ENCODE results near the gene SPO11.
"Not testable (repeated sequence)": the region's sequence is repeated elsewhere in the genome, so short reads cannot be mapped to it uniquely, and the experiment has no call there.

SPO11 gene

DNA sequence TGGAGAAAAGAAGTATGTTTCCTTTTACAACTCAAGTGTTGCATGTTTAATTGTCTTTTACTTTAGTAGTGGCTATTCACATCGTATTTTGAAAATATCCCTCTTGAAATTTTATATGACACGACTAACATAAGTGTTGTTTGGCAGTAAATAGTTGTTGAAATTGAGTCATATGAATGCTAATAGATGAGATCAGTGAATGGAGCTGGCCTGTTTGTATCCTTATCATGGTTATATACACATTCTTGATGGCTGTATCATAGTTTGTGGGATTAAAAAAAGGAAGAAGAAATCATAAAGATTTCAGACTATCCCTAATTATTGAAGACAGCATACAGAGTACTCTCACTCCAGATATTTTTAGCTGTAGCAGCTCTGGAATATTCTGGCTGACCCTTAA, 13.2 kb downstream of the SPO11 start:
- TF ChIP-seq ZNF274 (IDR thresholded peaks at IDR 0.05; ENCODE audit: low read depth, low read length), result no peak
- no peak overlapping the region for H3K4me3 ChIP-seq (ENCODE audit: low read length)

DNA sequence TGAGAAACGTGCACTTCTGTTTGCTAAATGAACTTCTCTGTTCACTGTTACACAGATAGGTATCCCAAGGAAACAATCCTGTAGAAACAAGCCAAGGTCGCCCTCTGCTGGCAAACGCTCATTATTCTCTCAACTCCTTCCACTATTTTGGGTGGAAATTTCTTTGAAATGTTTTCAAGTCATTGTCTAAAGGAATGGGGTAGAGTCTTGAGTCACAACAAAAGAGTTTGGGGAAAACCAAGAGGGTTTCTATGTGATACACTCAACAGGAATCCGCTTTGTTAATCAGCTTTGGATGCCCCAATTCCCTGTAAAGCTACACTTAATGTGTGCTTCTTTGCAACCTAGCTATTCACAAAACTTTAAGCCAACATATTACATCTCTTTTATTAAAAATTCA, 16.9 kb downstream of the SPO11 start:
- TF ChIP-seq ZNF274 (IDR thresholded peaks at IDR 0.05; ENCODE audit: low read depth, low read length), result no peak
- H3K4me3 ChIP-seq (ENCODE audit: low read length), result no peak overlapping the region

DNA sequence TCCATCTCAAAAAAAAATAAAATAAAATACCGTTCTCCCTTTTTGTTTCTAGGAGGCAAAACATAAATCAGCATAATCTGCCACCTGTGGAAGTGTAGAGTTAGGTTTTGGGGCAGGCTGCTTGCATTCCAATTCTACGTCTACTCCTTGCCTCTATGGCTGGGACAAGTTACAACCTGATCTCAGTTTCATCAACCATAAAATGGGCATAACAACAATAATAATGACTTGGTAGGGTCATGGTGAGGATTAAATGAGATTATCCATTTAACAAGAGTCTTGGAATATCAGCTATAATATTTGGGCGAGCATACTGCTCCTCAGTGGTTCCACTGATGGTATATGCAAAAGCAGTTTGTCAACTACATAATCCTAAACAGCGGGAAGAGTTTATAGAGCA, 17.8 kb downstream of the SPO11 start:
- H3K4me3 ChIP-seq (ENCODE audit: low read length), result no peak overlapping the region
- TF ChIP-seq ZNF274 (IDR thresholded peaks at IDR 0.05; ENCODE audit: low read depth, low read length), result no peak

DNA sequence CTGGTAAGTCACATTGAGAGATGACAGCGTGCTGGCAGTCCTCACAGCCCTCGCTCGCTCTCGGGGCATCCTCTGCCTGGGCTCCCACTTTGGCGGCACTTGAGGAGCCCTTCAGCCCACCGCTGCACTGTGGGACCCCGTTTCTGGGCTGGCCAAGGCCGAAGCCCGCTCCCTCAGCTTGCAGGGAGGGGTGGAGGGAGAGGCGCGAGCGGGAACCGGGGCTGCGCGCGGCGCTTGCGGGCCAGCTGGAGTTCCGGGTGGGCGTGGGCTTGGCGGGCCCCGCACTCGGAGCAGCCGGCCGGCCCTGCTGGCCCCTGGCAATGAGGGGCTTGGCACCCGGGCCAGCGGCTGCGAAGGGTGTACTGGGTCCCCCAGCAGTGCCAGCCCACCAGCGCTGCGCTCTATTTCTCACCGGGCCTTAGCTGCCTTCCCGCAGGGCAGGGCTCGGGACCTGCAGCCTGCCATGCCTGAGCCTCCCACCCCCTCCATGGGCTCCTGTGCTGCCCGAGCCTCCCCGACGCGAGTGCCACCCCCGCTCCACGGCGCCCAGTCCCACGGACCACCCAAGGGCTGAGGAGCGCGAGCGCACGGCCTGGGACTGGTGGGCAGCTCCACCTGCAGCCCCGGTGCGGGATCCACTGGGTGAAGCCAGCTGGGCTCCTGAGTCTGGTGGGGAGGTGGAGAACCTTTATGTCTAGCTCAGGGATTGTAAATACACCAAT, 18.8 kb downstream of the SPO11 start:
- not testable (repeated sequence) for H3K4me3 ChIP-seq (ENCODE audit: low read length)

DNA sequence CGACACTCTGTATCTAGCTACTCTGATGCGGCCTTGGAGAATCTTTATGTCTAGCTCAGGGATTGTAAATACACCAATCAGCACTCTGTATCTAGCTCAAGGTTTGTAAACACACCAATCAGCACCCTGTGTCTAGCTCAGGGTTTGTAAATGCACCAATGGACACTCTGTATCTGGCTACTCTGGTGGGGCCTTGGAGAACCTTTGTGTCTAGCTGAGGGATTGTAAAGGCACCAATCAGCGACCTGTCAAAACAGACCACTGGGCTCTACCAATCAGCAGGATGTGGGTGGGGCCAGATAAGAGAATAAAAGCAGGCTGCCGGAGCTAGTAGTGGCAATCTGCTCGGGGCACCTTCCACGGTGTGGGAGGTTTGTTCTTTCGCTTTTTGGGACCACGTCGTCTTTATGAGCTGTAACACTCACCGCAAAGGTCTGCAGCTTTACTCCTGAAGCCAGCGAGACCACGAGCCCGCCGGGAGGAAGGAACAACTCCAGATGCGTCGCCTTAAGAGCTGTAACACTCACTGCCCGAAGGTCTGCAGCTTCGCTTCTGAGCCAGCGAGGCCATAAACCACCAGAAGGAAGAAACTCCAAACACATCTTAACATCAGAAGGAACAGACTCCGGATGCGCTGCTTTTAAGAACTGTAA, 19.4 kb downstream of the SPO11 start:
- not testable (repeated sequence) for H3K4me3 ChIP-seq (ENCODE audit: low read length)

DNA sequence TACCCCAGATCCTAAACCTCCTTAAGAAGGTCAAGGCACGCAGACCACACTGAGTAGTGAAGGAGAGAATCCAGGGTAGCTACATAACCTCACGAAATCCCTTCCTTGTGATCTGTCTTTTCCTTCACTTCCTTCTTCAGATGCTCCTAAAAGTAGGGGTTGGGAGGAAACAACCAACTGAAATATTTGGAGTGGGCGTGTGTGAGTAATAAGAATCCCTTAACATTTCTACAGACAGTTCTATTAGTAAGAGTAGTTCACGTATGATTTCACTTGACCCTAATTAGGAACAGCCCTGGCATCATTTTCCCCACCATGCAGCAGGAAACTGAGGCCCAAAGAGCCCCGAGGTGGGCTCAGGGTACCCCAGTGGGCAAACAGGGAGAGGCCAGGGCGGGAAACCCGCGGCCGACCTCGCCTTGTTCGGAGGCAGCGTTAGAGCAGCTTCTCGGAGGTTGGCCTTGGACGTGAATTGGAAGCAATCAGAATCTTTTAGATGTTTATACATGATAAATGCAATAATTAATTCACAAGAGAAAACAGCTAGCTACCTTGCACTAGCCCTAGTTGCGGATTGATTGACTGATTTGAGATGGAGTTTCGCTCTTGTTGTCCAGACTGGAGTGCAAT, 20.6 kb downstream of the SPO11 start:
- no peak for TF ChIP-seq ZNF274 (IDR thresholded peaks at IDR 0.05; ENCODE audit: low read depth, low read length)
- no peak overlapping the region for H3K4me3 ChIP-seq (ENCODE audit: low read length)

DNA sequence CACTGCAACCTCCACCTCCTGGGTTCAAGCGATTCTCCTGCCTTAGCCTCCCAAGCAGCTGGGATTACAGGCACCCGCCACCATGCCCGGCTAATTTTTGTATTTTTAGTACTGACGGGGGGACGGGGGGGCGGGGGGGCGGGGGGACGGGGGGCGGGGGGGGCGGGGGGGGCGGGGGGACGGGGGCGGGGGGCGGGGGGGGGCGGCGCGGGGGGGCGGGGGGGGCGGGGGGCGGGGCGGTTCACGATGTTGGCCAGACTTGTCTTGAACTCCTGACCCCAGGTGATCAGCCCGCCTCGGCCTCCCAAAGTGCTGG, 21.1 kb downstream of the SPO11 start:
- H3K4me3 ChIP-seq (ENCODE audit: low read length), result peak overlapping the region; percentile 89; the same call in 1 of the 2 replicates

DNA sequence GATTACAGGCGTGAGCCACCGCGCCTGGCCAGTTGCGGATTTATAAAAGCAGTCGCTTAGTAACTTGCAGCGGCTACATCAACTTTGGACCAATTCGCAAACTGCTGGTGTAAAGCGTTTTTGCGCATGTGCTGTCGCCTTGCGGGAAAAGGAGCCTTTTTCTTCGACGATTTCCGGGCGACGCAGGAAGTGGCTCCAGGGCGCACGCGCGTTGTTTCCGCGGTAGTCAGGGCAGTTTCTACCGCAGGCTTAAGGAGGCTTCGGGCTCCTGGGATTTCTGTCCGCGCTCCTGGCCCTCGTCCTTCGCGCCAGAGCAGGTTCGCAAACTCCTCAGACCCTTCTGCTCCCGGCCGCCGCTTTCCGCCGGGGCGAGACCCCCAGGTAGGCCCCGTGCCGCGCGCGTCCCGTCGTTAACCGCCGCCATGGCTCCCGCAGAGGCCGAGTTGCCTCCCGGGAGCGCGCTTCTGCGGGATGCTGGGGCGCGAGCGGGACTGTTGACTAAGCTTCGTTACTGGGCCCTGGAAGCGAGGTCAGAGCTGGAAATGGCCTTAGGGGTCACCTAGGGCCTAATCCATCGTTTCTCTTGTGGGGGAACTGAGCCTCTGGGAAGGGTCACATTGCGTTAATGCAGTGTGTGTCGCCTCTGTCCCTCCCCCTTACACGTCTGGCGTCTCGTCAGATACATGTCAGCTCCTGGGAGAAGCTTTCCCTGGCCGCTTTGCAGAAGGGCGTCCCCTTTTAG, 21.6 kb downstream of the SPO11 start, which contains the start of gene RAE1:
Gene RAE1 (plus strand): TSS at position 214 of the 742 bp plus-strand sequence. CDS start 2,784 bp downstream, outside the sequence.
- no peak for TF ChIP-seq ZNF274 (IDR thresholded peaks at IDR 0.05; ENCODE audit: low read depth, low read length)
- peak within 1 kb of the TSS; percentile 89 for H3K4me3 ChIP-seq (ENCODE audit: low read length)

DNA sequence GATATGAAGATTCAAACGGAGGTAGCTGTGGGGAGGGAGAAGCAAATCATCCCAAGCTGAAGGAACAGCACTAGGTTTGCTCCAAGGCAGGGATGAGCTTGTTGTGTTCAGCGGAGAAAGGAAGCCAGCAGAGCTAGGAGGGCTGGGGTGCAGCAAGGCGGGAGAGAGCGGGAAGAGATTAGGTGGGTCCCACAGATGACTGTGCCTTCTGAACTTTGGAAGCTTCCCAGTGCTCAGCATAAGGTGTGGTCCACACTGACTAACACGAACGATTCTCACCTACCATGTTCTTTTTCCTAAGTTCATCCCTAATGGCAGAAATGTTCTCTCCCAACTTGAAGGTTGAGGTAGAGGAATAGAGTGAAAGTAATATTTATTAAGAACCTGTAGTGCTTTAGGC, 22.7 kb downstream of the SPO11 start:
- H3K4me3 ChIP-seq (ENCODE audit: low read length), result peak overlapping the region; percentile 89; the same call in 1 of the 2 replicates
- no peak for TF ChIP-seq ZNF274 (IDR thresholded peaks at IDR 0.05; ENCODE audit: low read depth, low read length)

DNA sequence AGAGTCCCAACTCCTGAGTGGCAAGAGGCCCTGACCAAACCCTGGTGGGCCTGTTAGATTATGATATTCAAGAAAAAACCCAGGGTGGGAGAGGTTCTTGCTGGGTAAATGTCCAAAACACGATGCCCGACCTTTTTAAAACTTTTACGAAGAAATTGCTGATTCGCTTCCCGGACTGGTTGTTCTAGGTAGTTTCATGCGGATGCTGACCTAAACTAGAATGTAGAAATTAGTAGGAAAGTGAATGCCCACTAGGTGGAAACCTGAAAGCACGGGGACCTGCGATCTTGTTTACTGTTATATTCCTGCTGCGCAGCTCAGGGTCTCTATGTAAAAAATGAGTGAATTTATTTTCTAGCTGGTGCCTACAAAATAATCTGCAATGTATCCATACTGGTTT, 23.7 kb downstream of the SPO11 start:
- no peak for TF ChIP-seq ZNF274 (IDR thresholded peaks at IDR 0.05; ENCODE audit: low read depth, low read length)
- H3K4me3 ChIP-seq (ENCODE audit: low read length), result no peak overlapping the region

DNA sequence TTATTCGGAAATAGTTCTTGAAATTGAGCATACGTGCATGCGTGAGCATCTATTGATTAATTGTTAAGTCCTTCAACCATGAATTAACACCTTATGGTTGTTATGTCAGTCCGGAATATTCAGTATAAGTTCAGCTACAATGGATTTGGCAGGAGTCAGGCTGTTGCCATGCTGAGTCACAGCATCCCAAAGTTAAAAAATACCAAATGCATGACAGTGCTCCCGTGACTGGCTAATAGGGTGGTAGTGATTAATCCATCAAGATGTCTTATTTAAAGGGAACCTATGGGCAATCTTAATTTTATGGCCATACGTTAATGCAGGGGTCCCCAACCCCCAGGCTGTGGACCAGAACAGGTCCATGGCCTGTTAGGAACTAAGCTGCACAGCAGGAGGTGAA, 31.9 kb downstream of the SPO11 start:
- no peak overlapping the region for H3K4me3 ChIP-seq (ENCODE audit: low read length)
- TF ChIP-seq ZNF274 (IDR thresholded peaks at IDR 0.05; ENCODE audit: low read depth, low read length), result no peak

DNA sequence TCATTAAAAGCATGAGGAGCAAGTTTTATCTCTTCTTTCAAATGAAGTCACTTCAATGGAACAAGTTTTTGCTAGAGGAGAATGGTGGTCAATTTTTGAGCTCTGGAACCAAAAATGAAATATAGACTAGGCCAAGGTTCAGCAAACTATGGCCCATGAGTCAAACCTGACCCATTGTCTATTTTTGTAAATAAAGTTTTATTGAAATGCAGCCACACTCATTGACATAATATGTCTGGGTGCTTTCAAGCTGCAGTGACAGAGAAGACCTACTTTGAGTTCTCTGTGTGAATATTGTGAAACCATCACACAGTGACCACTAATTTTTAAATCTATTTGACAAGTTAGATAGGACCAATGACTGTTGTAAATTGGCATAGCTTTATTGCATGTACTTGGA, 34.8 kb downstream of the SPO11 start:
- H3K4me3 ChIP-seq (ENCODE audit: low read length), result no peak overlapping the region
- TF ChIP-seq ZNF274 (IDR thresholded peaks at IDR 0.05; ENCODE audit: low read depth, low read length), result no peak

DNA sequence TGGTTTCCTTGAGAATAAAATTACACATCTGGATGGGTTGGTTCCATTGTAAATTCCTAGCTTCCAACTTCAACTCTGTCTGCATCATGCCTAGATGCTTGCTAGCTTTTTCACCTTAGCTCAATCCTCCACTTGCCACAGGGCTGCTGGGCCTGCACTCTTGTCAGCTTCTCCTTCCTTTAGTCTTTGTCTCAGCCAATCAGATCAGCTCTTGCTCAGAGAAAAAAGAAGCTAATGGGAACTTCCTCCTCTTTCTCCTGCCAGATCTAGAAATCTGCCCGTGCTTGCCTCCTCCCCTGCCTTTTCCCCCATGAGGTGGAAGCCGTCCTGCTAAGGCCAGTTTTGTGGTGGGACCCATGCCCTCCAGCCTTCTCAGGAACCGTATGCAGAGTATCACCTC, 40.0 kb downstream of the SPO11 start:
- TF ChIP-seq ZNF274 (IDR thresholded peaks at IDR 0.05; ENCODE audit: low read depth, low read length), result no peak
- no peak overlapping the region for H3K4me3 ChIP-seq (ENCODE audit: low read length)

DNA sequence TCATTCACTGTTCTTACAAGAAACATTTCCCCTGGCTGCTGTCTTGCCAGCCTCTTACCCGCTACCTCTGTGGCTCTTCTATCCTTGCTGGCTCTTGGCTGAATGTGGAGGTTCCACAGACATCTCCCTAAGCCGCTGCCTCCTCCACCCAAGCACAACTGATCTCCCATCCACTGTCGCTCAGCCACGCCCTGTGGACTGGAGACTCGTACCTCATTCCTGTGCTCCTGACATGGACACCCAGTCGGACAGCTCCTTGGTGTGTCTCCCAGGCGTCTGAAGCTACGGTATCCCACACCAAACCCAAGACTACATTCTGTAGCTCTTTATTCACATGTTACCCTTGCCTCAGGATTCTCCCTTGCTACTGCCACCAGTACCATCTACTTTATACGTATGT, 40.7 kb downstream of the SPO11 start:
- H3K4me3 ChIP-seq (ENCODE audit: low read length), result no peak overlapping the region
- TF ChIP-seq ZNF274 (IDR thresholded peaks at IDR 0.05; ENCODE audit: low read depth, low read length), result no peak

DNA sequence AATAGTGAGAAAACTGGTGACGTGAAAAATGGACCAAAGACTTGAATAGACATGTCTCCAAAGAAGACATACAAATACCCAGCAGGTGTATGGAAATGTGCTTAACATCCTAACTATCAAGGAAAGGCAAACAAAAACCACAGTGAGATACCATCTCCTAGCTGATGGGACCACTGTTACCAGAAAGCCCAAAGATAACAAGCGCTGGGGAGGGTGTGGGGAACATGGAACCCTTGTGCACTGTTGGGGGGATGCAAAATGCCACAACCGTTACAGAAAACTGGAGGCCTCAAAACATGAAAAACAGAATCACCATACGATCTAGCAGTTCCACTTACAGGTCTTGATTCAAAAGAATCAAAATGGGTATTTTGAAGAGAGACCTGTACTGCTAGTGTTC, 41.8 kb downstream of the SPO11 start:
- no peak overlapping the region for H3K4me3 ChIP-seq (ENCODE audit: low read length)
- TF ChIP-seq ZNF274 (IDR thresholded peaks at IDR 0.05; ENCODE audit: low read depth, low read length), result no peak
